ENCODE measurements around the gene TRPM2. TPM values are rescaled to one million over a fixed set of nuclear protein-coding genes. Genes with fewer than 3 reads are reported as not detected.

Gene TRPM2
- total and polyA plus RNA-seq, 2 donors (not counting 3 experiments of a cell fraction or from before 2014, with no cell fraction given) = not detected

DNA sequence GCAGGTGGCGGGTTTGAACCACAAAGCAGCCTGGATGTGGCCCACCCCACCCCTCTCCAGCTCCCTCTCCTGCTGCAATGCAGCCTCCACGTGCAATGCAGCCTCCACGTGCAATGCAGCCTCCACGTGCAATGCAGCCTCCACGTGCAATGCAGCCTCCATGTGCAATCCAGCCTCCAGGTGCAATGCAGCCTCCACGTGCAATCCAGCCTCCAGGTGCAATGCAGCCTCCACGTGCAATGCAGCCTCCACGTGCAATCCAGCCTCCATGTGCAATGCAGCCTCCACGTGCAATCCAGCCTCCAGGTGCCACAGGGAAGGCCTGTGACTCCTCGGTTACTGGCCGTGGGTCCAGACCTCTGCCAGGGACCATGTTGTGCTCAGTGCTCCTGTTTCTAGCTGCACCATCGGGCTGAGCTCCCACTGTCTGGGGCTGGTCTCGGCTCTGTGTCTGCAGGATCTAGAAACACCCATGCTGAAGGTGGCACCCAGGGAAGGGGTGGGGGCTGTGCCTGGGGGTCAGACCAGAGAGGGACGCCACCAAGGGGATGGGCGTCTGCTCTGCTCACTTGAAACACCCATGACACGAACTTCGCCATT lies 90.0 kb downstream of the TRPM2 start:
- no peak overlapping the region for H3K27ac ChIP-seq (ENCODE audit: insufficient read depth, low read depth, low read length)
- no peaks in the 10 kb centered on the region for H3K79me2 ChIP-seq (ENCODE audit: control insufficient read depth, insufficient read depth, low read length)
- DNase-seq (ENCODE audit: low read depth, low spot score) (no peak), FAIRE-seq (no peak)
- H3K4me2 ChIP-seq (ENCODE audit: insufficient read depth, low read length) = no peak overlapping the region
- H3K27me3 ChIP-seq (ENCODE audit: control insufficient read depth in 2 of 2, insufficient read depth in 2 of 2, low read length in 2 of 2) = no peaks in the 10 kb centered on the region
- no peaks in the 10 kb centered on the region for H3K9me3 ChIP-seq (replicated peaks; ENCODE audit: control insufficient read depth, insufficient read depth, low read length)
- no peak overlapping the region for H3K9ac ChIP-seq (replicated peaks; ENCODE audit: extremely low read depth, insufficient read depth, low read length)
- intact Hi-C loops (cut with micrococcal nuclease) (no loop called here), dilution Hi-C loops (cut with MboI; ENCODE audit: extremely low pct_ligation_motif_present, low sequenced_read_pairs) (no loop called here)
- no peaks in the 10 kb centered on the region for H3K4me1 ChIP-seq (ENCODE audit: control insufficient read depth, extremely low read depth, insufficient read depth, low read length)
- ChIA-PET POLR2A (no interaction called here), CTCF (interaction anchor here (1.4 to 2.2 kb wide), 2 partner anchors 9 to 350 kb away, joined by 4 to 6 read pairs; no protein-coding TSS in a partner anchor)
- H4K20me1 ChIP-seq (replicated peaks; ENCODE audit: control insufficient read depth, extremely low read depth, insufficient read depth, low read length) = no peaks in the 10 kb centered on the region
- no TSS peak for BruUV-seq (replicated peaks)
- no peaks in the 10 kb centered on the region for H3K9me1 ChIP-seq (replicated peaks; ENCODE audit: control insufficient read depth, extremely low read depth, insufficient read depth, low read length)
- H3K4me3 ChIP-seq (replicated peaks in 1 of 3; ENCODE audit: insufficient read depth in 1 of 3, low read depth in 1 of 3, low read length in 3 of 3) = no peak overlapping the region
- TF ChIP-seq, protein P1, sequence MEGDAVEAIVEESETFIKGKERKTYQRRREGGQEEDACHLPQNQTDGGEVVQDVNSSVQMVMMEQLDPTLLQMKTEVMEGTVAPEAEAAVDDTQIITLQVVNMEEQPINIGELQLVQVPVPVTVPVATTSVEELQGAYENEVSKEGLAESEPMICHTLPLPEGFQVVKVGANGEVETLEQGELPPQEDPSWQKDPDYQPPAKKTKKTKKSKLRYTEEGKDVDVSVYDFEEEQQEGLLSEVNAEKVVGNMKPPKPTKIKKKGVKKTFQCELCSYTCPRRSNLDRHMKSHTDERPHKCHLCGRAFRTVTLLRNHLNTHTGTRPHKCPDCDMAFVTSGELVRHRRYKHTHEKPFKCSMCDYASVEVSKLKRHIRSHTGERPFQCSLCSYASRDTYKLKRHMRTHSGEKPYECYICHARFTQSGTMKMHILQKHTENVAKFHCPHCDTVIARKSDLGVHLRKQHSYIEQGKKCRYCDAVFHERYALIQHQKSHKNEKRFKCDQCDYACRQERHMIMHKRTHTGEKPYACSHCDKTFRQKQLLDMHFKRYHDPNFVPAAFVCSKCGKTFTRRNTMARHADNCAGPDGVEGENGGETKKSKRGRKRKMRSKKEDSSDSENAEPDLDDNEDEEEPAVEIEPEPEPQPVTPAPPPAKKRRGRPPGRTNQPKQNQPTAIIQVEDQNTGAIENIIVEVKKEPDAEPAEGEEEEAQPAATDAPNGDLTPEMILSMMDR (IDR thresholded peaks at IDR 0.05; ENCODE audit: extremely low read depth in 1 of 2, insufficient read depth in 1 of 2, low read depth in 1 of 2, low read length in 2 of 2) = no peak
- TF ChIP-seq POLR2A (IDR thresholded peaks at IDR 0.05; ENCODE audit: low read depth, low read length) (no peak), POLR2AphosphoS5 (IDR thresholded peaks at IDR 0.05; ENCODE audit: insufficient read depth, low read depth, low read length) (no peak), FOS (IDR thresholded peaks at IDR 0.05; ENCODE audit: borderline replicate concordance, insufficient read depth, low read length) (no peak), EZH2 (IDR thresholded peaks at IDR 0.05; ENCODE audit: borderline replicate concordance, low read depth, low read length, severe bottlenecking) (no peak), JUN (IDR thresholded peaks at IDR 0.05; ENCODE audit: borderline replicate concordance, insufficient read depth, insufficient read length, low read depth) (no peak), GATA2 (IDR thresholded peaks at IDR 0.05; ENCODE audit: insufficient read depth, insufficient read length, low read depth, low read length) (no peak), MYC (IDR thresholded peaks at IDR 0.05; ENCODE audit: low read depth, low read length) (no peak)
- TF ChIP-seq, protein P2, sequence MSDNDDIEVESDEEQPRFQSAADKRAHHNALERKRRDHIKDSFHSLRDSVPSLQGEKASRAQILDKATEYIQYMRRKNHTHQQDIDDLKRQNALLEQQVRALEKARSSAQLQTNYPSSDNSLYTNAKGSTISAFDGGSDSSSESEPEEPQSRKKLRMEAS (IDR thresholded peaks at IDR 0.05; ENCODE audit: insufficient read depth, insufficient read length) = no peak
- no peak overlapping the region for H2AFZ ChIP-seq (ENCODE audit: low read depth, low read length)
- H3K36me3 ChIP-seq (ENCODE audit: control insufficient read depth in 2 of 2, extremely low read depth in 1 of 2, insufficient read depth in 2 of 2, low read length in 2 of 2) = no peaks in the 10 kb centered on the region

All from endothelial cell of umbilical vein (primary cell).